Panc1 (cell line): Measurements from ENCODE around the gene PTPN1. TPM values are rescaled to one million over a fixed set of nuclear protein-coding genes. Genes with fewer than 3 reads are reported as not detected.

ENCODE experiments used
- ATAC-seq: fragments of 200-7000 bp; cut with Tn5 transposase; 2 replicates; pipeline ENCODE4 v1.9.1; 2020; ENCODE audit warnings: mild to moderate bottlenecking, moderate library complexity
- BruUV-seq: library from RNA; stranded (reverse); fragments of 400-500 nt; replicated peaks from 2 replicates; lab custom pipeline; 2021; lab: Mats Ljungman, UMichigan
- CTCF ChIA-PET: fragments of 300-600 bp; sonication (Branson Sonifier 250); formaldehyde crosslinking; loops from one replicate; lab custom pipeline; 2022; ENCODE audit warnings: antibody characterized with exemption; lab: Charles Lee
- POLR2A ChIA-PET: fragments of 300-600 bp; sonication (Branson Sonifier 250); formaldehyde crosslinking; loops from one replicate; lab custom pipeline; 2022; ENCODE audit warnings: antibody characterized with exemption; lab: Charles Lee
- DNase-seq: peaks from one replicate; pipeline ENCODE4 v3.0.0-alpha.2; 2010; ENCODE audit warnings: low read depth, low spot score
- H3K27ac ChIP-seq: 2 replicates; pipeline ENCODE4 v1.5.1; 2011; ENCODE audit warnings: mild to moderate bottlenecking, low read length, inconsistent platforms
- H3K27me3 ChIP-seq: fragments of 200-500 bp; sonication (Bioruptor generic); 2 replicates; pipeline ENCODE4 v1.6.0; 2014; ENCODE audit warnings: low read length, inconsistent platforms; ENCODE audit not compliant: control insufficient read depth, insufficient read depth
- H3K36me3 ChIP-seq: fragments of 200-500 bp; sonication (Bioruptor generic); 2 replicates; pipeline ENCODE4 v1.5.1; 2014; ENCODE audit warnings: inconsistent platforms, mild to moderate bottlenecking, low read length, moderate library complexity; ENCODE audit not compliant: control insufficient read depth, insufficient read depth
- H3K4me1 ChIP-seq: 2 replicates; pipeline ENCODE4 v1.5.1; 2011; ENCODE audit warnings: inconsistent platforms, mild to moderate bottlenecking, low read length, moderate library complexity; ENCODE audit not compliant: control insufficient read depth, insufficient read depth
- H3K4me3 ChIP-seq, 2 experiments: 2 replicates each; pipeline ENCODE4 v1.5.1; 2011 to 2012; ENCODE audit warnings: low read depth in 2 of 2, low read length in 2 of 2, mild to moderate bottlenecking in 2 of 2, inconsistent platforms in 1 of 2, moderate library complexity in 1 of 2
- H3K9me3 ChIP-seq: fragments of 200-500 bp; sonication (Bioruptor generic); 2 replicates; pipeline ENCODE4 v1.5.1; 2014; ENCODE audit warnings: low read depth, mild to moderate bottlenecking, inconsistent platforms, low read length, moderate library complexity; ENCODE audit not compliant: control insufficient read depth, insufficient read depth
- CTCF ChIP-seq: fragments of 450-650 bp; IDR thresholded peaks from 2 replicates; pipeline ENCODE4 v1.5.1; 2017; ENCODE audit warnings: mild to moderate bottlenecking
- POLR2AphosphoS5 ChIP-seq: IDR thresholded peaks from 2 replicates; pipeline ENCODE4 v1.6.1; 2012; ENCODE audit warnings: mild to moderate bottlenecking, low read depth, low read length, moderate library complexity
- REST ChIP-seq, 2 experiments: IDR thresholded peaks; 2 replicates each; pipeline ENCODE4 v1.6.1; 2011 to 2012; ENCODE audit warnings: low read depth in 2 of 2, control low read depth in 1 of 2, low read length in 1 of 2, mild to moderate bottlenecking in 1 of 2, moderate library complexity in 1 of 2; ENCODE audit not compliant: insufficient read depth in 1 of 2
- SIN3A ChIP-seq: IDR thresholded peaks from 2 replicates; pipeline ENCODE4 v1.6.1; 2012; ENCODE audit warnings: low read depth, mild to moderate bottlenecking, low read length, moderate library complexity, borderline replicate concordance; ENCODE audit not compliant: insufficient read depth
- TCF7L2 ChIP-seq: IDR thresholded peaks from 2 replicates; pipeline ENCODE4 v1.6.1; 2011; ENCODE audit warnings: mild to moderate bottlenecking, low read depth, low read length, inconsistent platforms
- in situ Hi-C: cut with HindIII; loops from 2 replicates; pipeline ENCODE4 v1.10.0; 2016; ENCODE audit warnings: low sequenced_read_pairs, low pct_unique_long_range_greater_than_20kb
- intact Hi-C: fragments of 100-400 bp; cut with micrococcal nuclease; formaldehyde crosslinking; loops from one replicate; pipeline ENCODE4 v1.10.0; 2022; ENCODE audit not compliant: unreplicated experiment
- total RNA-seq: library from RNA; stranded (reverse); gene quantifications from one replicate; pipeline ENCODE4 v1.2.1, GENCODE V29; 2021; ENCODE audit not compliant: unreplicated experiment

PTPN1 gene
- total RNA-seq, 1 experiment from 2014 or later: 42.2 TPM

- ChIA-PET CTCF (interaction anchor here (0.5 kb wide), 1 partner anchor 383 kb away, joined by 3 read pairs; no protein-coding TSS in a partner anchor), POLR2A (no interaction called here)
- ATAC-seq (peak; percentile 8), DNase-seq (no peak)
- intact Hi-C loops: no loop called here
- BruUV-seq: no TSS peak
- peaks cover 11% of the 10 kb centered on the region for H3K36me3 ChIP-seq
- no peak overlapping the region for H3K4me3 ChIP-seq
- no peaks in the 10 kb centered on the region for H3K27me3 ChIP-seq
- TF ChIP-seq POLR2AphosphoS5 (no peak), REST (IDR thresholded peaks at IDR 0.05; ENCODE audit: insufficient read depth in 1 of 2, low read depth in 2 of 2, low read length in 1 of 2) (no peak), CTCF (no peak), TCF7L2 (no peak), SIN3A (no peak)
- in situ Hi-C loops: no loop called here
- H3K27ac ChIP-seq: peak overlapping the region; percentile 71
- peaks cover 76% of the 10 kb centered on the region for H3K4me1 ChIP-seq
- no peaks in the 10 kb centered on the region for H3K9me3 ChIP-seq
Observed at GRCh38 chr20:50592282-50593004, 82.3 kb downstream of the PTPN1 start.

GRCh38 chr20:50593005-50593335 is 82.8 kb downstream of the PTPN1 start:
- ATAC-seq (0 out of 2 replicates have a peak, but pooled peaks have one; percentile 4), DNase-seq (no peak)
- POLR2A ChIA-PET: no interaction called here
- TF ChIP-seq CTCF: no peak
- no peak for TF ChIP-seq REST (IDR thresholded peaks at IDR 0.05; ENCODE audit: insufficient read depth in 1 of 2, low read depth in 2 of 2, low read length in 1 of 2)
- TF ChIP-seq SIN3A: no peak
- TF ChIP-seq TCF7L2: no peak
- TF ChIP-seq POLR2AphosphoS5: no peak
- in situ Hi-C loops: no loop called here
- intact Hi-C loops: no loop called here
- no peaks in the 10 kb centered on the region for H3K9me3 ChIP-seq
- peak overlapping the region; percentile 71 for H3K27ac ChIP-seq
- peaks cover 74% of the 10 kb centered on the region for H3K4me1 ChIP-seq
- H3K27me3 ChIP-seq: no peaks in the 10 kb centered on the region
- no TSS peak for BruUV-seq
- peaks cover 11% of the 10 kb centered on the region for H3K36me3 ChIP-seq
- no peak overlapping the region for H3K4me3 ChIP-seq
- CTCF ChIA-PET: no interaction called here
